GM18873 (cell line): ENCODE measurements around the gene MAPK12.

Experiments
- ATAC-seq: cut with Tn5 transposase; IDR thresholded peaks from one replicate; pipeline ENCODE4 v1.9.1; 2021; ENCODE audit warnings: mild to moderate bottlenecking, moderate library complexity, moderate number of reproducible peaks; ENCODE audit not compliant: unreplicated experiment, low FRiP score

Gene MAPK12

GRCh38 chr22:50253046-50253915 is 8.2 kb downstream of the MAPK12 start:
- no peak for ATAC-seq

- no peak for ATAC-seq
Observed at GRCh38 chr22:50252082-50253045, 9.1 kb downstream of the MAPK12 start.

- ATAC-seq, result no peak
Observed at GRCh38 chr22:50251477-50252081, 9.9 kb downstream of the MAPK12 start.

- no peak for ATAC-seq
Observed at GRCh38 chr22:50250555-50251476, 10.7 kb downstream of the MAPK12 start, which contains the start of gene HDAC10. Gene HDAC10 (minus strand): TSS chr22:50251265. CDS start chr22:50251032, 233 bp downstream.

- no peak for ATAC-seq
Observed at GRCh38 chr22:50250249-50250554, 11.3 kb downstream of the MAPK12 start.

GRCh38 chr22:50249341-50250248 is 11.9 kb downstream of the MAPK12 start:
- ATAC-seq, result no peak

GRCh38 chr22:50248196-50249081 is 13.0 kb downstream of the MAPK12 start:
- no peak for ATAC-seq

GRCh38 chr22:50247748-50248147 is 13.7 kb downstream of the MAPK12 start:
- no peak for ATAC-seq

- no peak for ATAC-seq
Observed at GRCh38 chr22:50246242-50247175, 15.0 kb downstream of the MAPK12 start.

GRCh38 chr22:50245214-50246072 is 16.0 kb downstream of the MAPK12 start:
- no peak for ATAC-seq

GRCh38 chr22:50244420-50245213 is 16.9 kb downstream of the MAPK12 start, which contains the start of gene TUBGCP6:
Gene TUBGCP6 (minus strand): TSS chr22:50245023. CDS start chr22:50244459, 564 bp downstream.
- no peak for ATAC-seq

GRCh38 chr22:50243685-50244419 is 17.6 kb downstream of the MAPK12 start:
- no peak for ATAC-seq

- no peak for ATAC-seq
Observed at GRCh38 chr22:50242406-50242949, 19.0 kb downstream of the MAPK12 start.

- ATAC-seq, result no peak
Observed at GRCh38 chr22:50238755-50239154, 22.7 kb downstream of the MAPK12 start.
